ENCODE measurements around the gene KRT15. TPM values are rescaled to one million over a fixed set of nuclear protein-coding genes. Genes with fewer than 3 reads are reported as not detected.

The KRT15 gene
- total and polyA plus RNA-seq, 9 of the 15 experiments (the other 6 are each of a cell fraction or from before 2014, with no cell fraction given) = 0.28 to 4.4 (median 0.56) TPM

- Histone ChIP-seq H3K4me2 (ENCODE audit: insufficient read depth, low read length) (no peak overlapping the region), H4K20me1 (replicated peaks; ENCODE audit: control insufficient read depth, insufficient read depth, low read length) (no peaks in the 10 kb centered on the region), H3K9ac (ENCODE audit: insufficient read depth in 1 of 2, low read depth in 2 of 2, low read length in 2 of 2) (no peak overlapping the region), H3K27me3 (ENCODE audit: control insufficient read depth in 2 of 2, insufficient read depth in 2 of 2, low read length in 2 of 2) (peaks cover 29 to 55% of the 10 kb centered on the region in 2 experiments; a peak in 4 of 5 replicates), H3K9me1 (ENCODE audit: control insufficient read depth, insufficient read depth, low read length) (no peaks in the 10 kb centered on the region), H2AFZ (ENCODE audit: low read depth, low read length) (no peak overlapping the region), H3K79me2 (ENCODE audit: control insufficient read depth, insufficient read depth, low read length) (no peaks in the 10 kb centered on the region), H3K4me1 (replicated peaks in 1 of 2; ENCODE audit: control insufficient read depth in 2 of 2, insufficient read depth in 2 of 2, low read length in 2 of 2) (peaks cover 0 to 5% of the 10 kb centered on the region in 2 experiments; a peak in 2 of 5 replicates), H3K4me3 (no peak overlapping the region), H3K9me3 (replicated peaks; ENCODE audit: control insufficient read depth, insufficient read depth, low read depth, low read length) (no peaks in the 10 kb centered on the region), H3K27ac (ENCODE audit: extremely low read depth, low read depth, low read length) (no peak overlapping the region), H3K36me3 (ENCODE audit: control insufficient read depth, insufficient read depth, low read length) (no peaks in the 10 kb centered on the region)
- DNase-seq (ENCODE audit: extremely low read depth in 1 of 4, low spot score in 3 of 4) = no peak
- no peak for ATAC-seq
- in situ Hi-C loops (cut with MboI) (no loop called here), intact Hi-C loops (cut with micrococcal nuclease) (no loop called here)
- 7% methylated on average over 5 of the region's 6 CpGs for WGBS (ENCODE audit: insufficient coverage, low coverage, missing lambda C conversion rate)
- ChIA-PET POLR2A (interaction anchor here (0.7 kb wide), 1 partner anchor 41 kb away, joined by 3 read pairs; no protein-coding TSS in a partner anchor), CTCF (ENCODE audit: low intra/inter-chr PET ratio) (no interaction called here)
- no peak for FAIRE-seq
- BruUV-seq (replicated peaks) = no TSS peak
- TF ChIP-seq ZC3H8 (IDR thresholded peaks at IDR 0.05) (no peak), JUN (IDR thresholded peaks at IDR 0.05; ENCODE audit: borderline replicate concordance, low read depth, low read length) (no peak), JUN (CRISPR knock-in tag; IDR thresholded peaks at IDR 0.05; ENCODE audit: borderline replicate concordance) (no peak), IRF1 (CRISPR knock-in tag; IDR thresholded peaks at IDR 0.05; ENCODE audit: borderline replicate concordance) (no peak), RNF219 (CRISPR knock-in tag; IDR thresholded peaks at IDR 0.05) (no peak), TCF15 (CRISPR knock-in tag; IDR thresholded peaks at IDR 0.05) (no peak), BCL6 (CRISPR knock-in tag; IDR thresholded peaks at IDR 0.05) (no peak), MTA2 (IDR thresholded peaks at IDR 0.05; ENCODE audit: low read depth) (no peak), HNRNPH1 (optimal IDR thresholded peaks at IDR 0.05; ENCODE audit: low read depth, low read length) (no peak), SMARCE1 (IDR thresholded peaks at IDR 0.05) (peak; percentile 23; the same call in 1 of the 2 replicates)
These were observed 48.6 kb upstream of the KRT15 start for GRCh38 chr17:41567317-41567716.
